A549 (cell line): ENCODE results near the gene HRC. TPM values are rescaled to one million over a fixed set of nuclear protein-coding genes. Genes with fewer than 3 reads are reported as not detected.

ENCODE experiments used
- ATAC-seq, 2 experiments: fragments of 200-7000 bp in 1 of 2; fragments of >200 bp in 1 of 2; cut with Nextera tagmentation in 1 of 2; cut with Tn5 transposase in 1 of 2; 3 replicates each; pipeline versions ENCODE4 v1.8.0 to v1.9.1; 2018 to 2020; ENCODE audit warnings: mild to moderate bottlenecking in 1 of 2, moderate library complexity in 1 of 2
- CTCF ChIA-PET: fragments of 300-600 bp; sonication (Branson Sonifier 250); formaldehyde crosslinking; extraction: SDS; loops from one replicate; lab custom pipeline; 2021; ENCODE audit warnings: antibody characterized with exemption, inconsistent platforms; lab: Yijun Ruan, JAX
- POLR2A ChIA-PET: fragments of 350-600 bp; formaldehyde crosslinking; extraction: SDS; loops from one replicate; lab custom pipeline; 2021; ENCODE audit warnings: antibody characterized with exemption, inconsistent platforms; lab: Yijun Ruan, JAX
- DNase-seq, 2 experiments: peaks; one replicate each; pipeline versions ENCODE4 v3.0.0 to v3.0.0-alpha.2; 2011 to 2016; ENCODE audit warnings: low read depth in 1 of 2, low spot score in 1 of 2
- FAIRE-seq: peaks from 2 replicates; lab custom pipeline; 2011; peaks lifted over from hg19 to GRCh38; lab: Jason Lieb, UNC
- H3K27ac ChIP-seq, 2 experiments: fragments of >200 bp; sonication (Bioruptor Twin); formaldehyde crosslinking; 3 replicates each; pipeline ENCODE4 v1.5.1; 2016 to 2017
- H3K4me1 ChIP-seq: fragments of >200 bp; sonication (Bioruptor Twin); formaldehyde crosslinking; 3 replicates; pipeline ENCODE4 v1.6.1; 2016
- H3K4me2 ChIP-seq: fragments of >200 bp; sonication (Bioruptor Twin); formaldehyde crosslinking; 3 replicates; pipeline ENCODE4 v1.6.1; 2016
- H3K4me3 ChIP-seq: fragments of >200 bp; sonication (Bioruptor Twin); formaldehyde crosslinking; 3 replicates; pipeline ENCODE4 v1.5.1; 2016
- H3K9me3 ChIP-seq: fragments of >200 bp; sonication (Bioruptor Twin); formaldehyde crosslinking; 3 replicates; pipeline ENCODE4 v1.6.1; 2016
- BHLHE40 ChIP-seq: IDR thresholded peaks from 2 replicates; pipeline ENCODE4 v1.6.1; 2012; ENCODE audit warnings: low read depth, low read length, inconsistent platforms
- CEBPB ChIP-seq, 2 experiments: fragments of >200 bp in 1 of 2; sonication (Bioruptor Twin) in 1 of 2; formaldehyde crosslinking in 1 of 2; IDR thresholded peaks; 2 replicates each; pipeline ENCODE4 v1.6.1; 2012 to 2016
- CHD2 ChIP-seq: fragments of 150-350 bp; IDR thresholded peaks from 2 replicates; pipeline ENCODE4 v1.6.1; 2014; ENCODE audit warnings: low read length; ENCODE audit not compliant: partially characterized antibody
- CHD4 ChIP-seq: fragments of 200-600 bp; sonication (generic); IDR thresholded peaks from 2 replicates; pipeline ENCODE4 v1.6.1; 2016; ENCODE audit warnings: antibody characterized with exemption, mild to moderate bottlenecking, borderline replicate concordance
- CTCF ChIP-seq: fragments of >200 bp; sonication (Bioruptor Twin); formaldehyde crosslinking; IDR thresholded peaks from 3 replicates; pipeline ENCODE4 v1.5.1; 2016
- E2F6 ChIP-seq: IDR thresholded peaks from 2 replicates; pipeline ENCODE4 v1.6.1; 2012; ENCODE audit warnings: low read depth, borderline replicate concordance
- EHF ChIP-seq: fragments of 250-450 bp; sonication (Bioruptor Pico); IDR thresholded peaks from 2 replicates; pipeline ENCODE4 v1.5.0; 2020; ENCODE audit warnings: mild to moderate bottlenecking
- EHMT2 ChIP-seq: fragments of 200-600 bp; sonication (generic); IDR thresholded peaks from 2 replicates; pipeline ENCODE4 v1.6.1; 2016; ENCODE audit warnings: antibody characterized with exemption, low read depth, mild to moderate bottlenecking, moderate library complexity
- FOSB ChIP-seq: fragments of 250-450 bp; sonication (Bioruptor Pico); IDR thresholded peaks from 2 replicates; pipeline ENCODE4 v1.5.0; 2020; ENCODE audit warnings: mild to moderate bottlenecking, moderate library complexity
- FOSL2 ChIP-seq, 2 experiments: fragments of 450-650 bp in 1 of 2; fragments of >200 bp in 1 of 2; sonication (Bioruptor Twin) in 1 of 2; formaldehyde crosslinking; IDR thresholded peaks; 2 replicates each; pipeline versions ENCODE4 v1.5.0 to v1.6.1; 2016 to 2020; ENCODE audit warnings: mild to moderate bottlenecking in 1 of 2, moderate library complexity in 1 of 2
- GATA3 ChIP-seq: IDR thresholded peaks from 2 replicates; pipeline ENCODE4 v1.6.1; 2012; ENCODE audit warnings: borderline replicate concordance
- HMGXB4 ChIP-seq: fragments of 250-450 bp; sonication (Bioruptor Pico); IDR thresholded peaks from 2 replicates; pipeline ENCODE4 v1.5.0; 2021; ENCODE audit warnings: mild to moderate bottlenecking, moderate library complexity, borderline replicate concordance
- HOXA7 ChIP-seq: fragments of 250-450 bp; sonication (Bioruptor Pico); IDR thresholded peaks from 2 replicates; pipeline ENCODE4 v1.5.0; 2020; ENCODE audit warnings: mild to moderate bottlenecking, moderate library complexity
- HOXB13 ChIP-seq: fragments of 250-450 bp; sonication (Bioruptor Pico); IDR thresholded peaks from 2 replicates; pipeline ENCODE4 v1.5.0; 2020; ENCODE audit warnings: low read depth, mild to moderate bottlenecking, moderate library complexity
- JUN ChIP-seq, 2 experiments: fragments of >200 bp; sonication (Bioruptor Twin); formaldehyde crosslinking; IDR thresholded peaks; 2 replicates in 1 of 2; 3 replicates in 1 of 2; pipeline ENCODE4 v1.6.1; 2016 to 2017
- KDM1A ChIP-seq: fragments of 200-600 bp; sonication (generic); IDR thresholded peaks from 2 replicates; pipeline ENCODE4 v1.6.1; 2016; ENCODE audit warnings: low read depth, mild to moderate bottlenecking
- KDM5A ChIP-seq: fragments of 200-600 bp; sonication (generic); IDR thresholded peaks from 2 replicates; pipeline ENCODE4 v1.6.1; 2016; ENCODE audit warnings: antibody characterized with exemption, mild to moderate bottlenecking
- MAX ChIP-seq: IDR thresholded peaks from 2 replicates; pipeline ENCODE4 v1.6.1; 2012
- MAZ ChIP-seq: fragments of 150-350 bp; IDR thresholded peaks from 2 replicates; pipeline ENCODE4 v1.6.1; 2014; ENCODE audit warnings: antibody characterized with exemption, low read depth, low read length, borderline replicate concordance
- NFE2L2 ChIP-seq: fragments of 150-350 bp; conservative IDR thresholded peaks from 2 replicates; pipeline ENCODE4 v1.6.1; 2014; ENCODE audit warnings: low read length
- NPAS2 ChIP-seq: fragments of 250-450 bp; sonication (Bioruptor Pico); IDR thresholded peaks from 2 replicates; pipeline ENCODE4 v1.8.0; 2022; ENCODE audit warnings: mild to moderate bottlenecking, moderate library complexity, borderline replicate concordance
- NR3C1 ChIP-seq: fragments of >200 bp; sonication (Bioruptor Twin); formaldehyde crosslinking; IDR thresholded peaks from 3 replicates; pipeline ENCODE4 v1.6.1; 2017
- PHF8 ChIP-seq: fragments of 200-600 bp; sonication (generic); IDR thresholded peaks from 2 replicates; pipeline ENCODE4 v1.6.1; 2016; ENCODE audit warnings: low read depth, mild to moderate bottlenecking, antibody characterized with exemption, moderate library complexity, borderline replicate concordance
- POLR2A ChIP-seq: IDR thresholded peaks from 2 replicates; pipeline ENCODE4 v1.6.1; 2012; ENCODE audit warnings: mild to moderate bottlenecking, low read length
- RAD21 ChIP-seq, 2 experiments: fragments of >200 bp in 1 of 2; sonication (Bioruptor Twin) in 1 of 2; formaldehyde crosslinking in 1 of 2; IDR thresholded peaks in 1 of 2; conservative IDR thresholded peaks in 1 of 2; 2 replicates in 1 of 2; 3 replicates in 1 of 2; pipeline ENCODE4 v1.6.1; 2012 to 2018; ENCODE audit warnings: inconsistent platforms in 1 of 2
- REST ChIP-seq: fragments of 200-600 bp; sonication (generic); IDR thresholded peaks from 2 replicates; pipeline ENCODE4 v1.6.1; 2016; ENCODE audit warnings: antibody characterized with exemption, mild to moderate bottlenecking, moderate library complexity
- RFX5 ChIP-seq: fragments of 450-650 bp; IDR thresholded peaks from 2 replicates; pipeline ENCODE4 v1.7.1; 2014; ENCODE audit warnings: antibody characterized with exemption, mild to moderate bottlenecking, moderate library complexity
- RNF2 ChIP-seq: fragments of 200-600 bp; sonication (generic); IDR thresholded peaks from 2 replicates; pipeline ENCODE4 v1.6.1; 2016; ENCODE audit warnings: low read depth, mild to moderate bottlenecking, antibody characterized with exemption, moderate library complexity, borderline replicate concordance
- SMC3 ChIP-seq: fragments of >200 bp; sonication (Bioruptor Twin); formaldehyde crosslinking; IDR thresholded peaks from 3 replicates; pipeline ENCODE4 v1.6.1; 2018; ENCODE audit warnings: inconsistent platforms
- SREBF2 ChIP-seq: fragments of 450-650 bp; IDR thresholded peaks from 2 replicates; pipeline ENCODE4 v1.6.1; 2014; ENCODE audit warnings: mild to moderate bottlenecking, moderate library complexity
- ZC3H11A ChIP-seq: fragments of 450-650 bp; IDR thresholded peaks from 2 replicates; pipeline ENCODE4 v1.6.1; 2014; ENCODE audit warnings: antibody characterized with exemption, mild to moderate bottlenecking
- WGBS: methylation state at CpG from one replicate; pipeline ENCODE4 v1.1.6; 2017; ENCODE audit errors: missing lambda C conversion rate; 5-methylcytosine and 5-hydroxymethylcytosine counted together
- polyA plus RNA-seq, 4 experiments: library from polyadenylated mRNA; depleted of rRNA in 3 of 4; stranded (reverse); fragments of >200 nt; fragmentation: RNase III in 1 of 4; extraction: RNeasy Plus Mini Kit Qiagen cat#74134 plus additional on column Dnase treatment in 1 of 4; gene quantifications; 2 replicates in 3 of 4; 3 replicates in 1 of 4; pipeline ENCODE4 v1.2.3, GENCODE V29; 2011 to 2017
- TF ChIP-seq, protein P1 (sequence below): fragments of 150-350 bp; IDR thresholded peaks from 2 replicates; pipeline ENCODE4 v1.6.1; 2014; ENCODE audit warnings: low read depth, mild to moderate bottlenecking, low read length

HRC gene
- polyA plus RNA-seq, 2 of the 4 experiments (the other 2 are of a cell fraction) = 0.04 TPM

DNA sequence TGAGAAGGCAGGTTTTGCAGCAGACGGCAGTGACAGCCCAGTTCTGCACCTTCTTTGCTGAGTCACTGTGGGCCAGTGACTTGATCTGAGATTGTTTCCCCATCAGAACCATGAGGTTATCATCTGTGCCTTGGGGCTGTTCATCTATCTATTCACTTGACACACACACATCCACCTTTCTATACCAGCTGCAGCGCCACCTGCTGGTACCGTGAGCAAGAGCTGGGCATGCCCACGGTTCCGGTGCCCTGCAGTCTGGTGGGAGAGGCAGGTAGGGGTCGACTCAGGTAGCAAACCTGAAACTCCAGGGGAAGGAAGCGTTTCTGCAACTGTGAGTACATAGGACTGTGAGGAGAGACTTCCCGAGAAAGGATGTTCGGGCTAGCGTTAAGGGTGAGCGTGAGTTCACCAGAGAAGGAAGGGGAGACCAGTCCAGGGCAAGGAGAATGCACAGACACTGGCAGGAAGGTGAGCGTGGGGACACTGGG, 48.5 kb downstream of the HRC start:
- Histone ChIP-seq H3K4me3 (no peak overlapping the region), H3K9me3 (no peaks in the 10 kb centered on the region), H3K27ac (peak overlapping the region in 1 of 2 experiments; percentile 51; a peak in 4 of 6 replicates), H3K4me1 (peaks cover 18% of the 10 kb centered on the region), H3K4me2 (no peak overlapping the region)
- DNase-seq (peak; percentile 69 to 87), FAIRE-seq (peak; percentile 88), ATAC-seq (peak; percentile 63 to 80)
- CTCF ChIA-PET = interaction anchor here (0.6 to 13.2 kb wide), 31 partner anchors 6 to 322 kb away, joined by 3 to 241 read pairs (median 6); partner anchors contain the start of genes GYS1, HRC, LIN7B and PPFIA3
- 44% methylated on average over 12 of the region's 12 CpGs for WGBS
- POLR2A ChIA-PET = interaction anchor here (0.6 to 1.7 kb wide), 2 partner anchors 9 to 20 kb away, joined by 3 to 6 read pairs; no protein-coding TSS in a partner anchor
- no peak for TF ChIP-seq CHD2
- TF ChIP-seq HOXB13 (CRISPR knock-in tag) = no peak
- no peak for TF ChIP-seq NPAS2
- TF ChIP-seq FOSL2 (IDR thresholded peaks at IDR 0.05) = no peak
- TF ChIP-seq FOSL2 (CRISPR knock-in tag; IDR thresholded peaks at IDR 0.05) = no peak
- no peak for TF ChIP-seq KDM5A
- no peak for TF ChIP-seq E2F6
- TF ChIP-seq MAX = peak; percentile 64; the same call in 1 of the 2 replicates
- no peak for TF ChIP-seq RNF2
- peak; percentile 83 for TF ChIP-seq NFE2L2
- peak; percentile 93 for TF ChIP-seq CTCF
- TF ChIP-seq JUN (IDR thresholded peaks at IDR 0.05) = no peak
- TF ChIP-seq ZC3H11A = no peak
- no peak for TF ChIP-seq RFX5
- TF ChIP-seq CHD4 = no peak
- TF ChIP-seq KDM1A = no peak
- peak; percentile 40 to 45; a peak in 4 of 5 replicates for TF ChIP-seq RAD21 (conservative IDR thresholded peaks at IDR 0.05 in 1 of 2, IDR thresholded peaks at IDR 0.05 in 1 of 2)
- TF ChIP-seq SMC3 = peak; percentile 60
- no peak for TF ChIP-seq FOSB (CRISPR knock-in tag)
- TF ChIP-seq, protein P1, sequence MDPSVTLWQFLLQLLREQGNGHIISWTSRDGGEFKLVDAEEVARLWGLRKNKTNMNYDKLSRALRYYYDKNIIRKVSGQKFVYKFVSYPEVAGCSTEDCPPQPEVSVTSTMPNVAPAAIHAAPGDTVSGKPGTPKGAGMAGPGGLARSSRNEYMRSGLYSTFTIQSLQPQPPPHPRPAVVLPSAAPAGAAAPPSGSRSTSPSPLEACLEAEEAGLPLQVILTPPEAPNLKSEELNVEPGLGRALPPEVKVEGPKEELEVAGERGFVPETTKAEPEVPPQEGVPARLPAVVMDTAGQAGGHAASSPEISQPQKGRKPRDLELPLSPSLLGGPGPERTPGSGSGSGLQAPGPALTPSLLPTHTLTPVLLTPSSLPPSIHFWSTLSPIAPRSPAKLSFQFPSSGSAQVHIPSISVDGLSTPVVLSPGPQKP = no peak
- TF ChIP-seq NR3C1 = no peak
- no peak for TF ChIP-seq BHLHE40
- TF ChIP-seq HOXA7 (CRISPR knock-in tag) = no peak
- no peak for TF ChIP-seq EHMT2
- no peak for TF ChIP-seq POLR2A
- TF ChIP-seq REST = no peak
- TF ChIP-seq EHF = no peak
- TF ChIP-seq CEBPB (IDR thresholded peaks at IDR 0.05) = no peak
- TF ChIP-seq SREBF2 = no peak
- TF ChIP-seq GATA3 = no peak
- no peak for TF ChIP-seq HMGXB4 (CRISPR knock-in tag)
- TF ChIP-seq MAZ = no peak
- TF ChIP-seq PHF8 = no peak
